GM12878 (cell line): ENCODE results near the gene ZNF768. TPM values are rescaled to one million over a fixed set of nuclear protein-coding genes. Genes with fewer than 3 reads are reported as not detected.

Experiments
- ATAC-seq: fragments of 200-7000 bp; cut with Tn5 transposase; 3 replicates; pipeline ENCODE4 v1.9.1; 2020; ENCODE audit warnings: mild to moderate bottlenecking, moderate library complexity
- BruUV-seq: library from RNA; stranded (reverse); fragments of 400-500 nt; replicated peaks from 2 replicates; lab custom pipeline; 2021; lab: Mats Ljungman, UMichigan
- CTCF ChIA-PET: fragments of 300-600 bp; sonication (Branson Sonifier 250); formaldehyde crosslinking; extraction: SDS; loops from one replicate; lab custom pipeline; 2021; ENCODE audit warnings: inconsistent platforms; lab: Yijun Ruan, JAX
- POLR2A ChIA-PET: fragments of 350-600 bp; formaldehyde crosslinking; extraction: SDS; loops from one replicate; lab custom pipeline; 2021; ENCODE audit warnings: inconsistent platforms; lab: Charles Lee
- RAD21 ChIA-PET: fragments of 300-600 bp; sonication (Branson Sonifier 250); formaldehyde crosslinking; loops from one replicate; lab custom pipeline; 2023; ENCODE audit warnings: antibody characterized with exemption; ENCODE audit not compliant: unreplicated experiment; lab: Charles Lee
- SMC1A ChIA-PET: fragments of 300-600 bp; sonication (Branson Sonifier 250); formaldehyde crosslinking; loops from one replicate; lab custom pipeline; 2023; ENCODE audit not compliant: unreplicated experiment, uncharacterized antibody; lab: Charles Lee
- DNase-seq: peaks from one replicate; pipeline ENCODE4 v3.0.0-alpha.2; 2011; ENCODE audit warnings: low read depth, low spot score
- FAIRE-seq: peaks from 3 replicates; lab custom pipeline; 2011; peaks lifted over from hg19 to GRCh38; lab: Jason Lieb, UNC
- H2AFZ ChIP-seq: 2 replicates; pipeline ENCODE4 v1.6.0; 2011; ENCODE audit warnings: low read depth, low read length, control low read depth; ENCODE audit not compliant: control insufficient read depth
- H3K27ac ChIP-seq: 2 replicates; pipeline ENCODE4 v1.5.1; 2011; ENCODE audit warnings: control low read depth; ENCODE audit not compliant: control insufficient read depth, insufficient read depth
- H3K27me3 ChIP-seq, 2 experiments: replicated peaks in 1 of 2; 2 replicates each; pipeline versions ENCODE4 v1.6.0 to v1.6.1; 2011; ENCODE audit warnings: low read length in 1 of 2; ENCODE audit not compliant: control insufficient read depth in 2 of 2, insufficient read depth in 2 of 2
- H3K36me3 ChIP-seq, 2 experiments: 2 replicates each; pipeline ENCODE4 v1.5.1; 2011; ENCODE audit warnings: low read length in 1 of 2; ENCODE audit not compliant: control insufficient read depth in 2 of 2, insufficient read depth in 2 of 2
- H3K4me1 ChIP-seq: 2 replicates; pipeline ENCODE4 v1.6.1; 2011; ENCODE audit warnings: mild to moderate bottlenecking, low read length, moderate library complexity, mixed read lengths; ENCODE audit not compliant: control insufficient read depth, insufficient read depth
- H3K4me2 ChIP-seq: 2 replicates; pipeline ENCODE4 v1.6.0; 2011; ENCODE audit warnings: control low read depth; ENCODE audit not compliant: control insufficient read depth, insufficient read depth
- H3K4me3 ChIP-seq: fragments of 200-600 bp; sonication (generic); 2 replicates; pipeline ENCODE4 v1.5.1; 2016
- H3K79me2 ChIP-seq: 2 replicates; pipeline ENCODE4 v1.6.0; 2011; ENCODE audit warnings: low read length; ENCODE audit not compliant: control insufficient read depth, insufficient read depth
- H3K9ac ChIP-seq: 2 replicates; pipeline ENCODE4 v1.8.0; 2011; ENCODE audit warnings: low read length, control low read depth, mixed read lengths; ENCODE audit not compliant: control insufficient read depth, insufficient read depth
- H3K9me3 ChIP-seq: replicated peaks from 3 replicates; pipeline ENCODE4 v1.5.1; 2011; ENCODE audit warnings: mild to moderate bottlenecking, low read length; ENCODE audit not compliant: control insufficient read depth, insufficient read depth
- H4K20me1 ChIP-seq: 2 replicates; pipeline ENCODE4 v1.6.0; 2011; ENCODE audit not compliant: control insufficient read depth, insufficient read depth
- CHD4 ChIP-seq: fragments of 200-600 bp; sonication (generic); IDR thresholded peaks from 2 replicates; pipeline ENCODE4 v1.6.1; 2016; ENCODE audit warnings: mild to moderate bottlenecking
- CREB1 ChIP-seq: IDR thresholded peaks from 2 replicates; pipeline ENCODE4 v1.6.1; 2012; ENCODE audit warnings: low read depth, mild to moderate bottlenecking, inconsistent platforms
- EGR1 ChIP-seq, 2 experiments: IDR thresholded peaks; 1 replicate in 1 of 2; 2 replicates in 1 of 2; pipeline ENCODE4 v1.6.1; 2011 to 2012; ENCODE audit warnings: low read depth in 2 of 2, low read length in 2 of 2, borderline replicate concordance in 1 of 2, mild to moderate bottlenecking in 1 of 2, moderate library complexity in 1 of 2
- ETV6 ChIP-seq, 2 experiments: fragments of 450-650 bp in 1 of 2; IDR thresholded peaks in 1 of 2; conservative IDR thresholded peaks in 1 of 2; 2 replicates each; pipeline ENCODE4 v1.6.1; 2014; ENCODE audit warnings: antibody characterized with exemption in 1 of 2, borderline replicate concordance in 1 of 2, low read depth in 1 of 2, mild to moderate bottlenecking in 1 of 2, moderate library complexity in 1 of 2
- GATAD2B ChIP-seq: fragments of 450-650 bp; conservative IDR thresholded peaks from 2 replicates; pipeline ENCODE4 v1.6.1; 2017; ENCODE audit warnings: low read depth, mild to moderate bottlenecking, moderate library complexity
- HDGF ChIP-seq: fragments of 450-650 bp; IDR thresholded peaks from 2 replicates; pipeline ENCODE4 v1.6.1; 2016; ENCODE audit warnings: antibody characterized with exemption
- KDM1A ChIP-seq: fragments of 200-600 bp; sonication (generic); IDR thresholded peaks from 2 replicates; pipeline ENCODE4 v1.6.1; 2016; ENCODE audit warnings: borderline replicate concordance
- NFYA ChIP-seq: IDR thresholded peaks from 2 replicates; pipeline ENCODE4 v1.6.1; 2011; ENCODE audit warnings: low read depth, mild to moderate bottlenecking, low read length, improper control_type of control experiment, borderline replicate concordance
- NFYB ChIP-seq: IDR thresholded peaks from 2 replicates; pipeline ENCODE4 v1.6.1; 2011; ENCODE audit warnings: low read depth, mild to moderate bottlenecking, low read length, improper control_type of control experiment, moderate library complexity; ENCODE audit not compliant: insufficient read depth
- NRF1 ChIP-seq: conservative IDR thresholded peaks from 2 replicates; pipeline ENCODE4 v1.6.1; 2011; ENCODE audit warnings: mild to moderate bottlenecking, low read depth, low read length, improper control_type of control experiment
- RBBP5 ChIP-seq: fragments of 200-600 bp; sonication (generic); conservative IDR thresholded peaks from 2 replicates; pipeline ENCODE4 v1.6.1; 2016
- RELA ChIP-seq: fragments of 450-650 bp; IDR thresholded peaks from 2 replicates; pipeline ENCODE4 v1.8.0; 2014; ENCODE audit warnings: borderline replicate concordance; ENCODE audit not compliant: partially characterized antibody
- RFX5 ChIP-seq: IDR thresholded peaks from 2 replicates; pipeline ENCODE4 v1.6.1; 2011; ENCODE audit warnings: low read depth, low read length, improper control_type of control experiment
- SP1 ChIP-seq: IDR thresholded peaks from one replicate; pipeline ENCODE4 v1.6.1; 2011; ENCODE audit warnings: low read depth, low read length
- SREBF1 ChIP-seq: IDR thresholded peaks from 2 replicates; pipeline ENCODE4 v1.6.1; 2012; ENCODE audit warnings: mild to moderate bottlenecking, low read length
- ZNF384 ChIP-seq: IDR thresholded peaks from 2 replicates; pipeline ENCODE4 v1.6.1; 2012; ENCODE audit warnings: low read depth, mild to moderate bottlenecking, low read length, improper control_type of control experiment, borderline replicate concordance
- WGBS: methylation state at CpG from one replicate; pipeline ENCODE4 v1.1.6; 2016; ENCODE audit warnings: low lambda C conversion rate; ENCODE audit not compliant: insufficient replicate concordance, insufficient coverage; ENCODE audit errors: missing lambda C conversion rate; 5-methylcytosine and 5-hydroxymethylcytosine counted together
- in situ Hi-C: fragments of 300-500 bp; cut with MboI; formaldehyde crosslinking; loops from 9 replicates; pipeline ENCODE4 v1.14.3; 2018; ENCODE audit warnings: mixed read lengths
- intact Hi-C: fragments of 100-400 bp; cut with micrococcal nuclease; formaldehyde crosslinking; loops from one replicate; pipeline ENCODE4 v1.14.2; 2022; ENCODE audit not compliant: unreplicated experiment
- polyA plus RNA-seq, 11 experiments: library from polyadenylated mRNA; depleted of rRNA in 4 of 11; unstranded in 6 of 11; stranded (reverse) in 5 of 11; fragments of >200 nt; fragmentation: Nextera tagmentation in 4 of 11; fragmentation: Illumina TruSeq in 1 of 11; extraction: Ambion mirVana in 4 of 11; extraction: Trizol in 1 of 11; gene quantifications; 1 replicate in 1 of 11; 2 replicates in 10 of 11; pipeline versions ENCODE4 v1.2.1 to v1.2.3, GENCODE V29; 2011 to 2016; ENCODE audit warnings: inconsistent platforms in 2 of 11, missing spikeins in 2 of 11, low read depth in 1 of 11
- total RNA-seq, 4 experiments: library from RNA; depleted of rRNA in 3 of 4; stranded (reverse); fragments of >200 nt in 3 of 4; fragmentation: Illumina TruSeq in 1 of 4; extraction: Trizol in 1 of 4; gene quantifications; 2 replicates each; pipeline versions ENCODE4 v1.2.1 to v1.2.3, GENCODE V29; 2013 to 2021
- TF ChIP-seq, protein P1 (sequence below): fragments of 450-650 bp; formaldehyde crosslinking; IDR thresholded peaks from 2 replicates; pipeline ENCODE4 v1.5.0; 2022; ENCODE audit warnings: mild to moderate bottlenecking, missing genetic modification characterization
- TF ChIP-seq, protein P2 (sequence below): fragments of 150-350 bp; IDR thresholded peaks from 2 replicates; pipeline ENCODE4 v1.6.1; 2014; ENCODE audit warnings: mild to moderate bottlenecking, low read depth, low read length

ZNF768 gene
- total and polyA plus RNA-seq, 10 of the 15 experiments (the other 5 are each of a cell fraction or from before 2014, with no cell fraction given), result 0.05 to 23.1 (median 9.1) TPM

DNA sequence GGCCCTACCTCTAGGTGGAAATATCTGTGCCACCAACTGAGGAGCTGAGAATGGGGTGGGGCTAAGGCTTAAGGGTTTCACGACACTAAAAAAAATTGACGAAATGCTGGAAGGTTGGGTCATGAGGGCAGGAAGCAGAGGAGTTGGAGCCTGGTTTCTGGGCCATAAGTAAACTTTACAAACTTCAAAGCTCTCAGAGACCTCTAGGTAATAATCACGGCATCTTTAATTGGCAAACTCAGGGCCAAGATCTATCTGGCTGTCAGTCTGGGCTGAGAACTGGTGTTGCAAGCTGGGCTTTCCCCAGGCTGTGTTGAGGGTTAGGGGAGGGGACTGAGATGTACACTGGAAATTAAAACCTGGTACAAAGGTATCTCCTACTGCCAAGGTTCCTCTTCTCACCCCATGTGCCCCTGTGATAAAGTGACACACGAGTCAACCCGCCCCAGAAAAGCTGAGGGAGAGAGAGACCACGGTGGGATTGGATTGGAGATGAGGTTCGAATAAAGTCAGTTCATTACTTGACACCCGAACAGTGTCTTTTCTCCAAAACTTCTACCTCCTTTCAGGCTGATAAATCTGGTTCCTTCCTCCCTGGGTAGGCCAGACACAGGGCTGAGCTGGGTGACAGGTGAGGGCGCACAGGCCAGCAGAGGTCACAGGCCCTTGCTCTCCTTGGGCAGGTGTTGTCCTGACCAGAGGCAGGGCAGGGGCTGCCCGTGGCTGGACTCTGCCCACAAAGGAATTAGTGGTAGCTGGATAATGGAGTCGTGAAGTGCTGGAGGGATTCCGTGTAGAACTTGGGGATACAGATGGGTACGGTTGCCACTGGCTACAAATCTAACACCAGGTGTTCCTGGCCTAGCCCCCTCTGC lies 4.0 kb upstream of the ZNF768 start:
- in situ Hi-C loops (no loop called here), intact Hi-C loops (no loop called here)
- H3K79me2 ChIP-seq, result peaks cover 20% of the 10 kb centered on the region
- no peak overlapping the region for H3K9ac ChIP-seq
- no peaks in the 10 kb centered on the region for H3K27me3 ChIP-seq
- no peak overlapping the region for H3K4me2 ChIP-seq
- POLR2A ChIA-PET, result interaction anchor here (0.6 to 5.6 kb wide), 8 partner anchors 19 to 1343 kb away, joined by 3 to 36 read pairs (median 4); partner anchors contain the start of genes DCTPP1 and ZNF267
- peaks cover 2 to 3% of the 10 kb centered on the region in 2 experiments; a peak in 1 of 4 replicates for H3K36me3 ChIP-seq
- RAD21 ChIA-PET, result interaction anchor here (0.8 to 1.9 kb wide), 2 partner anchors 27 to 99 kb away, joined by 4 to 7 read pairs; partner anchors contain the start of gene ZNF764
- H3K9me3 ChIP-seq, result no peaks in the 10 kb centered on the region
- H3K4me1 ChIP-seq, result peaks cover 15% of the 10 kb centered on the region
- WGBS, result 94% methylated on average over 13 of the region's 13 CpGs
- SMC1A ChIA-PET, result interaction anchor here (0.6 to 1.9 kb wide), 3 partner anchors 63 to 154 kb away, joined by 3 to 7 read pairs (median 3); partner anchors contain the start of gene DCTPP1
- no TSS peak for BruUV-seq
- no peak for FAIRE-seq
- CTCF ChIA-PET, result interaction anchor here (0.9 to 1.5 kb wide), 6 partner anchors 23 to 113 kb away, joined by 3 to 4 read pairs (median 3); partner anchors contain the start of gene ZNF764
- H3K27ac ChIP-seq, result no peak overlapping the region
- H4K20me1 ChIP-seq, result no peaks in the 10 kb centered on the region
- DNase-seq, result no peak
- TF ChIP-seq RBBP5 (no peak), NFYB (no peak), NRF1 (no peak), CREB1 (no peak), RELA (no peak), ZNF384 (no peak), SREBF1 (no peak), SP1 (no peak), GATAD2B (no peak), EGR1 (IDR thresholded peaks at IDR 0.05; ENCODE audit: borderline replicate concordance in 1 of 2, low read depth in 2 of 2, low read length in 2 of 2) (no peak), CHD4 (no peak), HDGF (no peak), KDM1A (no peak), ETV6 (conservative IDR thresholded peaks at IDR 0.05 in 1 of 2, IDR thresholded peaks at IDR 0.05 in 1 of 2; ENCODE audit: borderline replicate concordance in 1 of 2, low read depth in 1 of 2) (no peak), NFYA (no peak), RFX5 (no peak)
- TF ChIP-seq, protein P1, sequence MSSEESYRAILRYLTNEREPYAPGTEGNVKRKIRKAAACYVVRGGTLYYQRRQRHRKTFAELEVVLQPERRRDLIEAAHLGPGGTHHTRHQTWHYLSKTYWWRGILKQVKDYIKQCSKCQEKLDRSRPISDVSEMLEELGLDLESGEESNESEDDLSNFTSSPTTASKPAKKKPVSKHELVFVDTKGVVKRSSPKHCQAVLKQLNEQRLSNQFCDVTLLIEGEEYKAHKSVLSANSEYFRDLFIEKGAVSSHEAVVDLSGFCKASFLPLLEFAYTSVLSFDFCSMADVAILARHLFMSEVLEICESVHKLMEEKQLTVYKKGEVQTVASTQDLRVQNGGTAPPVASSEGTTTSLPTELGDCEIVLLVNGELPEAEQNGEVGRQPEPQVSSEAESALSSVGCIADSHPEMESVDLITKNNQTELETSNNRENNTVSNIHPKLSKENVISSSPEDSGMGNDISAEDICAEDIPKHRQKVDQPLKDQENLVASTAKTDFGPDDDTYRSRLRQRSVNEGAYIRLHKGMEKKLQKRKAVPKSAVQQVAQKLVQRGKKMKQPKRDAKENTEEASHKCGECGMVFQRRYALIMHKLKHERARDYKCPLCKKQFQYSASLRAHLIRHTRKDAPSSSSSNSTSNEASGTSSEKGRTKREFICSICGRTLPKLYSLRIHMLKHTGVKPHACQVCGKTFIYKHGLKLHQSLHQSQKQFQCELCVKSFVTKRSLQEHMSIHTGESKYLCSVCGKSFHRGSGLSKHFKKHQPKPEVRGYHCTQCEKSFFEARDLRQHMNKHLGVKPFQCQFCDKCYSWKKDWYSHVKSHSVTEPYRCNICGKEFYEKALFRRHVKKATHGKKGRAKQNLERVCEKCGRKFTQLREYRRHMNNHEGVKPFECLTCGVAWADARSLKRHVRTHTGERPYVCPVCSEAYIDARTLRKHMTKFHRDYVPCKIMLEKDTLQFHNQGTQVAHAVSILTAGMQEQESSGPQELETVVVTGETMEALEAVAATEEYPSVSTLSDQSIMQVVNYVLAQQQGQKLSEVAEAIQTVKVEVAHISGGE (CRISPR knock-in tag), result no peak
- TF ChIP-seq, protein P2, sequence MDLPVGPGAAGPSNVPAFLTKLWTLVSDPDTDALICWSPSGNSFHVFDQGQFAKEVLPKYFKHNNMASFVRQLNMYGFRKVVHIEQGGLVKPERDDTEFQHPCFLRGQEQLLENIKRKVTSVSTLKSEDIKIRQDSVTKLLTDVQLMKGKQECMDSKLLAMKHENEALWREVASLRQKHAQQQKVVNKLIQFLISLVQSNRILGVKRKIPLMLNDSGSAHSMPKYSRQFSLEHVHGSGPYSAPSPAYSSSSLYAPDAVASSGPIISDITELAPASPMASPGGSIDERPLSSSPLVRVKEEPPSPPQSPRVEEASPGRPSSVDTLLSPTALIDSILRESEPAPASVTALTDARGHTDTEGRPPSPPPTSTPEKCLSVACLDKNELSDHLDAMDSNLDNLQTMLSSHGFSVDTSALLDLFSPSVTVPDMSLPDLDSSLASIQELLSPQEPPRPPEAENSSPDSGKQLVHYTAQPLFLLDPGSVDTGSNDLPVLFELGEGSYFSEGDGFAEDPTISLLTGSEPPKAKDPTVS, result no peak
- TF ChIP-seq, all 136 proteins: peak for 0
- ATAC-seq, result no peak
- Histone ChIP-seq H2AFZ (no peak overlapping the region), H3K4me3 (no peak overlapping the region)
